Tongue (tissue), 2 donors: ENCODE measurements around the gene NPAS3. TPM values are rescaled to one million over a fixed set of nuclear protein-coding genes. Genes with fewer than 3 reads are reported as not detected.

ENCODE experiments used
- DNase-seq: peaks from one replicate; pipeline ENCODE4 v3.0.0-alpha.2; 2015
- total RNA-seq: library from RNA; depleted of rRNA; stranded (reverse); fragments of >200 nt; gene quantifications from one replicate; pipeline ENCODE4 v1.2.3, GENCODE V29; 2014

The NPAS3 gene
- total RNA-seq, 1 donor from 2014 or later, result 4.4 TPM

DNA sequence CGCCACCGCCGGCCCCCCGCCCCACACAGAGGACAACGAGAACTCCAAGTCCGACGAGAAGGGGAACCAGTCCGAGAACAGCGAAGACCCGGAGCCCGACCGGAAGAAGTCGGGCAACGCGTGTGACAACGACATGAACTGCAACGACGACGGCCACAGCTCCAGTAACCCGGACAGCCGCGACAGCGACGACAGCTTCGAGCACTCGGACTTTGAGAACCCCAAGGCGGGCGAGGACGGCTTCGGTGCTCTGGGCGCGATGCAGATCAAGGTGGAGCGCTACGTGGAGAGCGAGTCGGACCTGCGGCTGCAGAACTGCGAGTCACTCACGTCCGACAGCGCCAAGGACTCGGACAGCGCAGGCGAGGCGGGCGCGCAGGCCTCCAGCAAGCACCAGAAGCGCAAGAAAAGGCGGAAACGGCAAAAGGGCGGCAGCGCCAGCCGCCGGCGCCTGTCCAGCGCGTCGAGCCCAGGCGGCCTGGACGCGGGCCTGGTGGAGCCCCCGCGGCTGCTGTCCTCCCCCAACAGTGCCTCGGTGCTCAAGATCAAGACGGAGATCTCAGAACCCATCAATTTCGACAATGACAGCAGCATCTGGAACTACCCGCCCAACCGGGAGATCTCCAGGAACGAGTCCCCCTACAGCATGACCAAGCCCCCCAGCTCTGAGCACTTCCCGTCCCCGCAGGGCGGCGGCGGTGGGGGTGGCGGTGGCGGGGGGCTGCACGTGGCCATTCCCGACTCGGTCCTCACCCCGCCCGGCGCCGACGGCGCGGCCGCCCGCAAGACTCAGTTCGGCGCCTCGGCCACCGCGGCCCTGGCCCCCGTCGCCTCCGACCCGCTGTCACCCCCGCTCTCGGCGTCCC is 861.3 kb downstream of the NPAS3 start:
- DNase-seq, result peak; percentile 36

DNA sequence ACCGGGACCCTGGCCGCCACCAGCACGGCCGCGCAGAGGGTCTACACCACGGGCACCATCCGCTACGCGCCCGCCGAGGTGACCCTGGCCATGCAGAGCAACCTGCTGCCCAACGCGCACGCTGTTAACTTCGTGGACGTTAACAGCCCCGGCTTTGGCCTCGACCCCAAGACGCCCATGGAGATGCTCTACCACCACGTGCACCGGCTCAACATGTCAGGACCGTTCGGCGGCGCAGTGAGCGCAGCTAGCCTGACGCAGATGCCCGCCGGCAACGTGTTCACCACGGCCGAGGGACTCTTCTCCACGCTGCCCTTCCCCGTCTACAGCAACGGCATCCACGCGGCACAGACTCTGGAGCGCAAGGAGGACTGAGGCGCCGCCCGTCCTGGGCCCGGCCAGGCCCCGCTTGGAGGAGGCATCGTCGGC is 862.1 kb downstream of the NPAS3 start:
- no peak for DNase-seq

GRCh38 chr14:33802737-33803136 is 864.1 kb downstream of the NPAS3 start:
- no peak for DNase-seq

DNA sequence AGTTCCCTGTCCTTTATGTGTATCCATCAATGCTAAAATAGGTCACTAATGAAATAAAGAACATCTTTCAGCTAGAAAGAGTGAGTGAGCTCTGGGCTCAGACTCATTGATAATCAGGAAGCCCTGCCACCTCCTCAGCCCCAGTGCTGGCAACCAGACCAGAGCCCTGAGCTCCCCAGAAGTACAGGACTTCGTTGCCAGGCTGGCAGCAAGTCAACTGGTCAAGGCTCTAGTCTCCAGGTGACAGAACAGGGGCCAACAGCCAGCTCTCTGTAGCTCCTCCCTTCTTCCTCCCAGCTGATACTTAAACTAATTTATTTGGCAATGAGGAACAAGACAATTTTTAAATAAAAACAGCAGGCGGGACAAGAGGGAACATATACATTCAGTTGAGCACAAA is 866.9 kb downstream of the NPAS3 start:
- DNase-seq, result no peak

DNA sequence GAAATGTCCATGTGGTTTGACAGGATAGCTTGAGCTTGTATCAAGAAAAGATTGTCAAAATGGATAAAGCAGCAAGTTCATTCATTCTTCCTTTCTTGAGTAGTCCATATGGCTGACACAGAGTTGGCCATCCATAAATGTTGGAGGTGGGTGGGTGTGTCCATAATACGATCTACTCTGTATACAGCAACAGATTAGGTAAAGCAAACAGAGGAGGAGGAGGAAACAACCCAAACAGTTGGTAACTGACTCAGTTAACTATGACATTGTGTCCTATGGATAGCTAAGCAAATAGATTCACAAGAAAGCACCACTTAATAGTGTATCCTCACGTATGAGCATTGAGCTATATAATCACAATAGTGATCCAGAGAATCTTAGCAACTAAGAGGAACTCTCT is 868.2 kb downstream of the NPAS3 start:
- DNase-seq, result no peak

DNA sequence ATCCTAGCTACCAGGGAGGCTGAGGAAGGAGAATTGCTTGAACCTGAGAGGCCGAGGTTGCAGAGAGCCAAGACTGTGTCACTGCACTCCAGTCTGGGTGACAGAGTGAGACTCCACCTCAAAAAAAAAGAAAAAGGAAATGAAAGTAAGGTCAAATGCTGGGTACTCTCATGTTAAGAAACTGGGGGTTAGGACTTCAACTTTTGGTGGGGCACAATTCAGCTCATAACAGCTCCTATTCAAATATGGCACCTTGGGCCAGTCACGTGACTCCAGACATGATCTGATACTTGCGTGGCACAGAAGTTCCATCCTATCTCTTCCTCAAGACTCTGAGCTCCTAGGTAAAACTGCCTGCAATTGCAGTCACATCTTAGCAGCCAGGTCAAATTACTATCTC is 869.5 kb downstream of the NPAS3 start:
- no peak for DNase-seq

GRCh38 chr14:33809396-33809981 is 870.8 kb downstream of the NPAS3 start:
- DNase-seq, result no peak

DNA sequence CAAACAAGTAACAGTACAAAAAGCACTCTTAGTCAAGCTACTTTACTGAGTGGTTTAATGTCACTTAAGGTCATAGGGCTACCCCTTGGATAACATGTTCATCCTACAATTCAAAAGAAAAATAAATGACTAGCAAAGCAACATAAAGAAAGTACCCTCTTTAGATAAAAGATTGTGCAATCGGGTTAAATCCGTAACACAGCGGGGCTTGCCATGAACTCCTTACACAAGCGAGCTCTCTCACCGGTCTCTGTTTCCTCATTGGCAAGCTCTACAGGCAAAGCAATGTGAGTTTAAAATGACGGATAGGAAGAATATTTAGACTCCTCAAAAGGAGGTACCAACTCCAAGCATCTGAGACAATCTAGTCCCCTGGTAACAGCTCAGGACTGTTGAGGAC is 871.6 kb downstream of the NPAS3 start:
- DNase-seq, result no peak

DNA sequence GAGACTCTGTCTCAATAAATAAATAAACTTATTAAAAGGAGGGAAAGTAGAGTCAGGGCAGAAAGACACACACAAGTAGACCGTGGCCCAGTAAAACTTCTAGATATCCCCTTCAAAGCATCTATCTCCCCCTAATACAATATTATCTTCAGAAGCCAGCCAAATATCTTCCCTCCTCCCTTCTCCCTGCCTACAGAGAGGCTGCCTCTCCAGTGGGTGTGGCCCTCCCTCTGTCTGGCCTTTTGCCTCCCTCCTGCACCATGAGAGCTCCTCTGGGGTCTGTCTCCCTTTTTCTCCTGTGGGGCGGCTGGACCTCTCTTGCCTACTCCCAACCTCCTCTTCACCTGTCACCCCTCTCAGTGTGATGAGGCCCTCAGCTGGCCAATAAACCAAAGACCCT is 873.0 kb downstream of the NPAS3 start:
- DNase-seq, result no peak

DNA sequence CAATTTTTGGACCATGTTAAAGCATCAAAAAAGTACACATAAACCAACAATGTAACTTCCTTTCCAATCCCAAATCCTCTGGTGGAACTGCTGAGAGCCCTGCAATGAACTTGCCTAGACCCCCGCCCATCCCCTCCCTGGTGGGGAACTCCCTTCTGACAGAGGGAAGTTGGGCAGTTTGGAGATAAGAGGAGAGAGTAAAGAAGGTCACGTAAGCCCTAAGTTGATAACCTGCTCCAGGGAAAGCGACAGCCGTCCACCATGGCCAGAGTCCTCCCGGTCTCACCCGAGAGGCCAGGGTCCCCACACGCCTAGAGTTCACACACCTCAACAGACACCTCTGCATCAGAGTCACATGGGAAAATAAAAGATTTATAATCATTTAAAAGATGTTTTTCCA is 873.5 kb downstream of the NPAS3 start:
- no peak for DNase-seq

GRCh38 chr14:33812601-33813000 is 873.9 kb downstream of the NPAS3 start:
- no peak for DNase-seq

- no peak for DNase-seq
Observed at GRCh38 chr14:33814010-33814409, 875.3 kb downstream of the NPAS3 start.

GRCh38 chr14:33833706-33834465 is 895.2 kb downstream of the NPAS3 start:
- no peak for DNase-seq

DNA sequence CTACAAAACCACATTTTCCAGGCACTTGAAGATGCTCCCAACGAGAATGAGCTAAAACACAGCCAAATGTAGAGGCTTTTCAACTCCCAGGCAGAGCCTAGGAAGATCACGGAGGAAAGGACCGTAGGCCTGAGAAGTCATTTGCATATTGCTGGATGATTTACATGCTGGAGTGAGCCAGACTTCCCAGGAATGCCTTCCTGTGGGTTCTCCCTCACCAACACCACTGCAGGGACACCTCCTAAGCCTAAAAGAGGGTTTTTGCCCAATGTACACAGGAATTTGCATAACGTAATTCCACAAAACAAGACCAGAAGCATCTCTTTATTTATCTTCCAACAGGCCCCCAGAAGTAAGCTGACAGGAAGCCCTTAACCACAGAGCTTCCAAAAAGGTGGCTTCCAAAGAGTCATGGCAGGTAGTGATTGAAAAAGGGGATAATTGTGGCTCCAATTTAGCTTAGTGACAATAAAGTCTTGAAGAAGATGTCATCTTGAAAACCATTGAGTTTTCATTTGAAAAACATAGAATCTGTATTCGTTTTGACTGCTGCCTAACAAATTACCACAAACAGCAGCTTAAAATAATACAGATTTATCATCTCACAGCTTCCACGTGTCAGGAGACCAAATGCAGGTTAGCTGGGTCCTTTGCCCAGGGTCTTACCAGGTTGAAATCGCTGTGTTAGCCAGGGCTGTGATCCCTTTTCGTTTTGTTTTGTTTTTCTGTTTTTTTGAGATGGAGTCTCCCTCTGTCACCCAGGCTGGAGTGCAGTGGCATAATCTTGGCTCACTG is 896.0 kb downstream of the NPAS3 start:
- DNase-seq, result no peak

- DNase-seq, result no peak
Observed at GRCh38 chr14:33835261-33835655, 896.6 kb downstream of the NPAS3 start.

GRCh38 chr14:33835677-33836076 is 897.0 kb downstream of the NPAS3 start:
- no peak for DNase-seq

DNA sequence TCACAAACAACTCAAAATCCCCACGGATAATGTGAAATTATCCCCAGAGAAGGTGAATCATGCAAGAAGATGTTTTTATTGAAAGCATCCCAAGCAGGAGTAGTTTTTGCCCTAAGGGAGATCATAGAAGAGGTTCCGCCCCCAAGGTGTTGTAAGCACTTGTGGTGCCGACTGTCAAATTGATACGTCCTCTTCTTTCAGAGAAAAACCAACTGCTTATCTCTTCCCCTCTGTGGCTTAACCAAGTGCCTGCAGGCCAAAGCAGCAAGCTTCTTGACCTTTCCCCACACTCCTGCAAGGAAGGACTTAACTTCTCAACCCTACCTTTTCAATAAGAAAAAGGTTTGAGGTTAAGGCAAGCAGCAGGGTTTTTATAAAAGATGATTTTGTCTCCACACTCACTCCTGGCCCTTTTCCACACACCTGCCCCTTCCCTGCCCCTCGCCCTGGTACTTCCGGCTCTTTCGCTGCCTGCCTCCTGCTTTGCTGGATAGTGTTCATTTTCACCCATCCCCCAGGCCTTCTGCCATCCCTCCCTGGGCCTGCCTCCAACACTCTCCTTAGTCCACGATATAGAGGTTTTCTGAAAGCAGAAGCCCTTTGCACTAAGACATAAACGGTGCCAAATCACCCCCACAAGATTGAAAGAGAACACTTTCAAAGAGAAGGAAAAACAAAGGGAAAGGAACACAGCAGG is 897.7 kb downstream of the NPAS3 start:
- peak; percentile 29 for DNase-seq

DNA sequence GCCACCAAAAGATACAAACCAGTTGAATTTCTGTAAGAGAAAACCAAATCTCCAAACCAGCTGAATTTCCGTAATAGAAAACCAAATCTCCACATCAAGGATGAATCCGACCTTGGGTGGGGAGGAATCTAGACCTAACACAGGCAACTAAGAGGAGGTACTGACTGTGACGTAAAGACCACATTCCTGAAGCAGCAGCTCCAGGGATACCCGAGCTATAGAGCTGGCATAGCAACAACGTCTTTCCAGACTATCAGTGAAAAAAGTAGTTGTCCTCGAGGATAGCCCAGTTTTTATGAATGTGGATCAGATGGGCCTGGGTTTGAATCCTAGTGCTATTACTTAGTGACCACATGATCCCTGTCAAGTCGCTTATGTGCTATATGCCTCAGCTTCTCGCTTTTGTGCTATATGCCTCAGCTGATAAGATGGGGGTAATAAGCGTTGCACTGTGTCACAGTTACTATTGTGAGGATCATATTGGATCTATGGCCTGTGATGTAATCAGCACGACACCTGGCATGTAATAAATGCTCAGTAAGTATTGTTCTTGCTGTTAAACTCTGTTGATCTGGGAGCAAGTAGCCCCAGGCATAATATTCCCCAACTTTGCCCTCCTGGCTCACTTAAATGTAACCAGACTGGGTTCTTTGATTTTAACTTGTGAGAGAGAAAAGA is 898.4 kb downstream of the NPAS3 start:
- no peak for DNase-seq

GRCh38 chr14:33837943-33838683 is 899.4 kb downstream of the NPAS3 start:
- DNase-seq, result peak; percentile 21
